GM11168 (cell line): ENCODE measurements around the gene CASP8AP2.
"Not testable (repeated sequence)": the region's sequence is repeated elsewhere in the genome, so short reads cannot be mapped to it uniquely, and the experiment has no call there.

ENCODE experiments used
- in situ Hi-C: fragments of 300-500 bp; cut with MboI; formaldehyde crosslinking; loops from one replicate; pipeline ENCODE4 v1.12.0; 2022; ENCODE audit warnings: low sequenced_read_pairs; ENCODE audit not compliant: unreplicated experiment

Gene CASP8AP2

DNA sequence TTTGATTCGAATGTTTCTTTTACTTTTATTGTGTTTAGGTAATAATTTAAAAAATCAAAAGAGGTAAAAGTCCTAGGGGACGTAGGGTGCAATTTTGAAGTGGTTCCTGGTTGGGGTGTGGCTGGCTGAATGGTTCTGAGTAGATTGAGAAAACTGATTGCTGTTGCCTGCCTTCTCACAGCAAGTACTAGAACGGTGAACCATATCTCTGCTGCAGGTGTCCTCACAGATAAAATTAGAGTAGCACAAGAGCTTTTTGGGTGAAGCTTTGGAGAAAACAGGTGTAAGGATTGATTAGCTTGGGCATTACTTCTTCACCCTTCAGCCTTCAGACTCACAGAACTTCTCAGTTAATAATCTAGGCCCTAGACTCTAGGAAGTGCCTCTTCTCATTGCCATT is 44.8 kb downstream of the CASP8AP2 start:
- in situ Hi-C loops = no loop called here

DNA sequence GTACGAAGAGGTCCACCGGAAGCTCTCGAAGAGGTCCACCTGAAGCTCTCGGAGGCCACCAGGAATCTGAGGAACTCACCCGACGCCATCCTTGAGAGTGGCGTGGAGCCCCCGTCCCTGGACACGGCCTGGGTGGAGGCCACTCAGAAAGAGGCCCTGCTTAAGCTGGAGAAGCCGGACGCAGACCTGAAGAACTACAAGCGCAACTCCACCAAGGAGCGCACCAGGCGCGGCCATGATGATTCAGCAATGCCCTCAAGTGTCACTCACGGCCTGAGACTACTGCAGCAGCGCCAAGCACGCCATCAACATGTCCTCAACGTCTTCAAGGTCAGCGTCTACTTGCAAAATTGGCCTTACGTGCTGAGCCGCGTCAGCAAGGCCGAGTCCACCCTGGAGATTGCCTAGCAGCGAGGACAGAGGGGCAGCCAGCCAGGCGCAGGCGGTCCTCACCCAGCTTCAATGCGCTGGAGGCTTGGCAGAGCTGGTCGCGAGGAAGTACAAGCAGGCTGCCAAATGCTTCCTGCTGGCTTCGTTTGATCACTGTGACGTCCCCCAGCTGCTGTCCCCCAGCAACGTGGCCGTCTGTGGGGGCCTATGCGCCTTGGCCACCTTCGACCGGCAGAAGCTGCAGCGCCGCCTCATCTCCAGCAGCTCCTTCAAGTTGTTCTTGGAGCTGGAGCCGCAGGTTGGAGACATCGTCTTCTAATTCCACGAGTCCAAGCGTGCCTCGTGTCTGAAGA is 56.9 kb downstream of the CASP8AP2 start:
- in situ Hi-C loops = no loop called here

DNA sequence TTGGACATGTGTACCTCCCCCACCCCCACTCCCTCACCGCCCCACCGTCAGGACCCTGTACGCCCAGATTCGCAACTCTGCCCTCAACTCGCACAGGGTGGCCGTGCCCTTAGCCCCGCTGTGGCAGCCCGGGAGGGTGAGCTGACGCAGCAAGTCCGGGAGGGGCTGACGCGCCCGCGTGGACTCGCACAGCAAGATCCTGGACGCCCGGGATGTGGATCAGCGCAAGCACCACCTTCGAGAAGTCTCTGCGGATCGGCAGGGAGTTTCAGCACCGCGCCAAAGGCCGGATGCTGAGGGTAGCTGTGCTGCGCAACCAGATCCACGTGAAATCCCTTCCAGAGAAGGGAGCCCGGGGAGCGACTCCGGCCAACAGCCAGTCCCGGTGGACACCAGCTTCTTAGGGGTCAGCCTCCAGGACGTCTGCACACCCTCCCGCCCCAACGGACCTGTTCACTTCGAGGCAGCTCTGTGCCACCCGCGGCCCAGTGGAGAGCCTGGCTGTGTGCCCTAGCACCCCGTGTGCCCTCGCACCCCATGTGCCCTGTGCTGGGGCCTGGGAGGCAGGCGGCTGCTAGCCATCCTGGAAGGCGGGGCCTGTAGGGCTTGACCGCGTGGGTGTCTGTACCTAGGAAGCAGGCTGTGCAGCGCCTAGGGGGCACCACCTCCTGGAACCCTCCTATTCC is 57.9 kb downstream of the CASP8AP2 start:
- in situ Hi-C loops = no loop called here

DNA sequence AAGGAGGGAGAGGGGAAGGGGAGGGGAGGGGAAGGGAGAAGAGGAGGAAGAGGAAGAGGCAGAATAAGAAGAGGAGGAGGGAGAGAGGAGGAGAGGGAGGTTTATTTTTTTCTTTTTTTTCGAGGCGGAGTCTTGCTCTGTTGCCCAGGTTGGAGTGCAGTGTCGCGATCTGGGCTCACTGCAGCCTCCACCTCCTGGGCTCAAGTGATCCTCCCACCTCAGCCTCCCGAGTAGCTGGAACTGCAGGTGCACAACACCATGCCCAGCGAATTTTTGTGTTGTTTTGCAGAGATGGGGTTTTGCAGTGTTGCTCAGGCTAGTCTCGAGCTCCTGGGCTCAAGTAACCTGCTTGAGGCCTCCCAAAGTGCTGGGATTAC is 58.4 kb downstream of the CASP8AP2 start:
- in situ Hi-C loops = no loop called here

DNA sequence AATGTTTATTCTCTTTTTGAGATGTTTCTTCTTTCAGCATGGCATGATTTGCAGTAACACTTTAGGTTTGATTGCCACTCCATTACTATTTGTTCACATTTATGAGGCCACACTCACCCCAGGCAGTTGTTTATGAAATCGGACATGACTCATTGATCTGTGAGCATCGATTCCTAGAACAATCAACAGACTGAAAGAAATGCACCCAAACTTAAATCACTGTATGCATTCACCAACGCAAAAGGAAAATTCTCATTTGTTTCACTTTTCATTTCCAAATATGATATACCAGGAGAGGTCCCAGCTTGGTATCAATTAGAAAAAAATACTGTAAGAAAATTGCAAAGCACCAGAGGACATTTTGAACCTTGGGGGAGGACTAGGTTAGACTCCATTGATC is 59.2 kb downstream of the CASP8AP2 start:
- in situ Hi-C loops = no loop called here

DNA sequence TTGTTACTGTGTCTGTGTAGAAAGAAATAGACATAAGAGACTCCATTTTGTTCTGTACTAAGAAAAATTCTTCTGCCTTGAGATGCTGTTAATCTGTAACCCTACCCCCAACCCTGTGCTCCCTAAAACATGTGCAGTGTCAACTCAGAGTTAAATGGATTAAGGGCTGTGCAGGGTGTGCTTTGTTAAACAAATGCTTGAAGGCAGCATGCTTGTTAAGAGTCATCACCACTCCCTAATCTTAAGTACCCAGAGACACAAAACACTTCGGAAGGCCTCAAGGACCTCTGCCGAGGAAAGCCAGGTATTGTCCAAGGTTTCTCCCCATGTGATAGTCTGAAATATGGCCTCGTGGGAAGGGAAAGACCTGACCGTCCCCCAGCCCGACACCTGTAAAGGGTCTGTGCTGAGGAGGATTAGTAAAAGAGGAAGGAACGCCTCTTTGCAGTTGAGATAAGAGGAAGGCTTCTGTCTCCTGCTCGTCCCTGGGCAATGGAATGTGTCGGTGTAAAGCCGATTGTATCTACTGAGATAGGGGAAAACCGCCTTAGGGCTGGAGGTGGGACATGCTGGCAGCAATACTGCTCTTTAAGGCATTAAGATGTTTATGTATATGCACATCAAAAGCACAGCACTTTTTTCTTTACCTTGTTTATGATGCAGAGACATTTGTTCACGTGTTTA is 61.3 kb downstream of the CASP8AP2 start:
- in situ Hi-C loops = not testable (repeated sequence)

DNA sequence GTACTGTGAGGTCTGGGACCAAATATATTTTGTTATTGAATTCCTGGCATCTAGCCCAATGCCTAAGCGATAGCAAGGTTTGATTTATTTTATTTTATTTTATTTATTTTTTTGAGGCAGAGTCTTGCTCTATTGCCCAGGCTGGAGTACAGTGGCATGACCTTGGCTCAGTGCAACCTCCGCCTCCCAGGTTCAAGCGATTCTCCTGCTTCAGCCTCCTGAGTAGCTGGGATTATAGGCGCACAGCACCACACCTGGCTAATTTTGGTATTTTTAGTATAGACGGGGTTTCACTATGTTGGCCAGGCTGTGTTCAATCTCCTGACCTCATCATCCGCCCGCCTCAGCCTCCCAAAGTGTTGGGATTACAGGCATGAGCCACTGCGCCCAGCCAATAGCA is 62.9 kb downstream of the CASP8AP2 start:
- in situ Hi-C loops = not testable (repeated sequence)

DNA sequence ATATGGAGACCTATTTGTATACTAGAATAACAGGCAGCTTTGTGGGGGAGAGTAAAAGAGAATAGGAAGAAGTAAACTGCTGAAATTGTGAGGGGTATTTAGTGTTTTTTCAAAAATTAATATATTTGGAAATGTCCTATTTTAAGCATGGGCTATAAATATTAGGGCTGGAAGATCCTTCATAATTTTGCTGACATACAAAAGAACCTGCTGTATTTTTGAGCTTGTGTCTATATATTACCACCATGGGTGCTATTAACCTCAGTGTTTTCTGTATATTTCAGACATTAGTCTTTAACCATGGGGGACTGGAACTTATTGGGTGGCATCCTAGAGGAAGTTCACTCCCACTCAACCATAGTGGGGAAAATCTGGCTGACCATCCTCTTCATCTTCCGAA is 64.5 kb downstream of the CASP8AP2 start, which contains the start of gene GJA10:
Gene GJA10 (plus strand): TSS at position 301 of the 400 bp plus-strand sequence. CDS start 0 bp downstream, at position 301.
- in situ Hi-C loops = no loop called here

DNA sequence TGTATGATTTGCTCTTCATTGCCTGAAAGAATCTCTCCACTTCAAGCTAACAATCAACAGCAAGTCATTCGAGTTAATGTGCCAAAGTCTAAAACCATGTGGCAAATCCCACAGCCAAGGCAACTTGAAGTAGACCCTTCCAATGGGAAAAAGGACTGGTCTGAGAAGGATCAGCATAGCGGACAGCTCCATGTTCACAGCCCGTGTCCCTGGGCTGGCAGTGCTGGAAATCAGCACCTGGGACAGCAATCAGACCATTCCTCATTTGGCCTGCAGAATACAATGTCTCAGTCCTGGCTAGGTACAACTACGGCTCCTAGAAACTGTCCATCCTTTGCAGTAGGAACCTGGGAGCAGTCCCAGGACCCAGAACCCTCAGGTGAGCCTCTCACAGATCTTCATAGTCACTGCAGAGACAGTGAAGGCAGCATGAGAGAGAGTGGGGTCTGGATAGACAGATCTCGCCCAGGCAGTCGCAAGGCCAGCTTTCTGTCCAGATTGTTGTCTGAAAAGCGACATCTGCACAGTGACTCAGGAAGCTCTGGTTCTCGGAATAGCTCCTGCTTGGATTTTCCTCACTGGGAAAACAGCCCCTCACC is 65.7 kb downstream of the CASP8AP2 start:
- in situ Hi-C loops = no loop called here

DNA sequence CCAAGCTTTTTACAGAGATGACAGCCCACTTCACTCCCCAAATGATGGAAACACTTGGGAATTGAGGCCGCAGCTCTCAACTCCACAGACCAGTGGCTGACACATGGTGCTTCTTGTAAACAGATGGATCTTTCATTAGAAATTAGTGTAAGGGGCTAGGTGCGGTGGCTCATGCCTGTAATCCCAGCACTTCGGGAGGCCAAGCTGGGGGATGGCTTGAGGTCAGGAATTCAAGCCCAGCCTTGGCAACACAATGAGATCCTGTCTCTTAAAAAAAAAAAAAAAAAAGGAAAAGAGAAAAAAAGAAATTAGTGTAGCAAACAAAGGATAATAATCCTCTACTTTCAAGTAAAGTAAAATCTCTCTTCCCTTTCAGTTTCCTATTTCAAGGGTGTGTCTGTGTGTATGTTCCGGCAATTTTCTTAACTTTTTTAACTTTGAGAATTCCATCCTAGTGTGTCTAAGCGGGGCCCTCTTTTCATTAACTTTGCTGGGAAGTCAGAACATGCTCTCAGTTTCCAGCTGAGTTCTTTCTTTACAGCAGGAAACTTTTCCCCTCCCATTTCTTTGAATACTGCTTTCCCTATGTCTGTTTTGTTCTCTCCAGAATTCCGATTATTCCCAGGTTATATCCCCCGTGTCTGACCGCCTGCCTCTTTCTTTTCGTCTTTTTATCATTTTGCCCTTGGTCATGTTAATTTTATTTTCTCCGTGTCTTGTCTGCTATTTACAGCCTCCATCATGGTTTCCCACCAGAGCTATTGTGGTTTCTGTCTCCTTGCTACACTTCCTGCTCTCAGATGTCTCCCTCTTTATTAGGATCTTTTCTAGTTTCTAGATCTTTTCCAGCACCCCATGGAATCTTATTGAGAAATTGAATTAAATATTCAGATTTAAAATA is 80.6 kb downstream of the CASP8AP2 start:
- in situ Hi-C loops = not testable (repeated sequence)

DNA sequence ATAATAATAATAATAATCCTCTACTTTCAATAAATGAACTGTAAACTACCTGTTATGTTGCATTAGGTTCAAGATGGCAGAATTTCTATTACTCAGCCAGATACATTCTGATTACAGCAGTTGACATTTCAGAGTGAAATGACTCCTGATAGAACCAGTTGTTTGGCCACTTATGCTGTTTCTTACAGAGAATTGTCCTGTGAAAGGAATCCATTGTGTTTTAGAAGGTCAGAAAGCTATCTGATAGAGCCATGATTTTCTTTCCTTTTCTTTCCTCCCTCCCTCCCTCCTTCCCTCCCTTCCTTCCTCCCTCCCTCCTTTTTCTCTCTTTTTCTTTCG is 81.2 kb downstream of the CASP8AP2 start:
- in situ Hi-C loops = no loop called here

DNA sequence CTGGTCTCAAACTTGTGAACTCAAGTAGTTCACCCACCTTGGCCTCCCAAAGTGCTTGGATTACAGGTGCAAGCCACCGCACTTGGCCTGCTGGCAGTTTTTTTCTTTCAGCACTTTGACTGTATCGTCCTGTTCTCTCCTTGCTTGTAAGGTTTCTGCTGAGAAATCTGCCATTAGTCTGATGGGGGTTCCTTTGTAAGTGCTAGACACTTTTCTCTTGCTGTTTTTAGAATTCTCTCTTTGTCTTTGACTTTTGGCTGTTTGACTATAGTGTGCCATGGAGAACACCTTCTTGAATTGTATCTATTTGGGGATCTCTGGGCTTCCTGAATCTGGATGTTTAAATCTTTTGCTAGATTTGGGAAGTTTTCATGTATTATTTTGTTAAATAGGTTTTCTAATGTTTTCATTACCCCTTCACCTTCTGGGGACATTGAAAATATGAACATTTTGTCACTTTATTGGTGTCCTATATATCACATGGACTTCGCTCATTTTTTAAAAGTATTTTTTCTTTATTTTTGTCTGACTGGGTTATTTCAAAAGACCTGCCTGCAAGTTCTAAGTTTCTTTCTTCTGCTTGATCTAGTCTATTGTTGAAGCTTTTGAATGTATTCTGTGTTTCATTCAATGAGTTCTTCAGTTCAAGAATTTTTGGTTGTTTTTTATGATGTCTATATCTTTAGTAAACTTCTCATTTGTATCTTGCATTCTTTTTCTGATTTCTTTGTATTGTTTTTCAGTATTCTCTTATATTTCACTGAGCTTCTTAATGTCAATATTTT is 86.6 kb downstream of the CASP8AP2 start:
- in situ Hi-C loops = no loop called here

DNA sequence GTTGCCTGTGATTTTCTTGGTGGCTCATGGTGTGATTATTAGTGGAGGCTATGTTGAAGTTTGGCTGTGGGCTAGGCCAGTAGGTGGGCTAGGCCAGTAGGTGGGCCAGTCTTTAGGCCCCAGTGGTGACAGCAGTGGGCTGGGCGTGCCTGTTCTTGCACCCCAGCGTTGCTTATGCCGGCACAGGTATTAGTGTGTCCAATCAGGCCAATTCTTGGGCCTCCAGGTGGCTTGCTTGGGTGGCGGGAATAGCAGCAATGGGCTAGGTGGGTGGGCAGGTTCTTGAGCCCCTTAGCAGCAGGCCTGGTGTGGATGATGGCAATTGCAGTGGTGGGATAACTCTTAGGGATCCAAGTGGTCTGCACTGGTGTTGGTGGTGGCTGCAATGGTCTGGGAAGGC is 87.5 kb downstream of the CASP8AP2 start:
- in situ Hi-C loops = no loop called here

DNA sequence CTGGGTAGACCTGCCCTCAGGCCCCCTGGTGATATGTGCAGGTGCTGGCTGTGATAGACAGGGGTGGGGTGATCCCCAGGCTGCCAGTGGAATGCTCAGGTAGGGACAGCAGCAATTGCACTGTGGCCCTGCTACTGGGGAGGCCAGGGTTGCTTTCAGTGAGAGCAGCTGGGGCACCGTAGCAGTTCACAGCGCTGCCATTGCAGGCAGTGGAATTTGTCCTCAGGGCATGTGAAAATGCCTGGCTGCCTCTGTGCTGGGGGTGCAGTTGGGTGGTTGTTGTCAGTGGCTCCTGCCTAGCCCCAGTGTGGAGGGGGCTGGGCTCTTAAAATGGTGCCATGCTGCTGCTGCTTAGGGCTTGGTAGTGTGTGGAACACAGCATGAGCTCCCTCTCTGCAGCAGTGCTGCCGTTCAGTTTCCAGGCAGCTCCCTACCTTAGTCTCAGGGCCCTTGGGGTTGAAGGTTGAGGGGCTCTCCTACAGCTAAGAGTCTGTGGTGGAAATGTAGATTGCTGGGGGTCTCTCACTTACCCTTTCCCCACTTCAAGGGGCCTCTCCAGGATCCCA is 88.2 kb downstream of the CASP8AP2 start:
- in situ Hi-C loops = no loop called here
